Measurements from ENCODE around the gene CA12.

The CA12 gene

GRCh38 chr15:63371297-63371918 is 10.2 kb downstream of the CA12 start:
- TF ChIP-seq CTCF (IDR thresholded peaks at IDR 0.05; ENCODE audit: borderline replicate concordance, extremely low read depth, low read length, poor library complexity, severe bottlenecking), result no peak
- TF ChIP-seq EZH2 (IDR thresholded peaks at IDR 0.05; ENCODE audit: borderline replicate concordance, low read depth, low read length, severe bottlenecking), result no peak
- H3K9ac ChIP-seq (ENCODE audit: low read depth, low read length), result no peak overlapping the region
- no peaks in the 10 kb centered on the region for H3K79me2 ChIP-seq (ENCODE audit: insufficient read depth, low read length)
- no peaks in the 10 kb centered on the region for H3K27me3 ChIP-seq (ENCODE audit: insufficient read depth, low read length, poor library complexity)
- H3K4me1 ChIP-seq (ENCODE audit: insufficient read depth, low read length), result no peaks in the 10 kb centered on the region
- no peak overlapping the region for H2AFZ ChIP-seq (ENCODE audit: low read depth, low read length)
- no peaks in the 10 kb centered on the region for H3K36me3 ChIP-seq (ENCODE audit: insufficient read depth, low read length)
- DNase-seq (no peak), ATAC-seq (ENCODE audit: insufficient read depth, low read depth) (no peak)
- no peak overlapping the region for H3K27ac ChIP-seq (ENCODE audit: low read length)
- no peaks in the 10 kb centered on the region for H3K9me3 ChIP-seq (ENCODE audit: insufficient read depth, low read length, severe bottlenecking)
- no peaks in the 10 kb centered on the region for H4K20me1 ChIP-seq (ENCODE audit: insufficient read depth, low read length)
- no peak overlapping the region for H3K4me2 ChIP-seq (ENCODE audit: insufficient read depth, low read length)
- H3K4me3 ChIP-seq (ENCODE audit: low read depth in 1 of 2, low read length in 2 of 2), result no peak overlapping the region

DNA sequence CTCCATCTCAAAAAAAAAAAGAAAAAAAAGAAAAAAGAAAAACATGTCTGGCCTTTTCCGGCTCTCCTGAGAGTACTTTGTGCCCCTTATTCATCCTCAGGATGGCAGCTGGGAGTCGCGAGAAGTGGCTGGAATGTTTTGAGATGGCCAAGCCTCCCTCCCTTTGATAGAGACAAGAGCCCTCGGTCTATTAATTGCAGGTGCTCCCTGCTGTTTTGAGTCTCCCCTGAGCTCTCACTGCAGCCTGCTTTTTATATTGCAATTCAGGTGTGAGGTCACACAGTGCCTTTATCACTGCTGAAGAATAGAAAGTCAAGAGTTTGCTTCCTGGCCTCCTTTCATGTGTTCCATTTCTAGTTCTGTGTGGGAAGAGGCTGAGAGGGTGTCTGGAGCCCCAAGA is 10.9 kb downstream of the CA12 start:
- Histone ChIP-seq H3K27me3 (ENCODE audit: insufficient read depth, low read length, poor library complexity) (no peaks in the 10 kb centered on the region), H3K4me1 (ENCODE audit: insufficient read depth, low read length) (no peaks in the 10 kb centered on the region), H3K79me2 (ENCODE audit: insufficient read depth, low read length) (no peaks in the 10 kb centered on the region), H3K4me3 (ENCODE audit: low read depth in 1 of 2, low read length in 2 of 2) (no peak overlapping the region), H3K27ac (ENCODE audit: low read length) (no peak overlapping the region), H2AFZ (ENCODE audit: low read depth, low read length) (no peak overlapping the region), H3K9ac (ENCODE audit: low read depth, low read length) (no peak overlapping the region), H3K4me2 (ENCODE audit: insufficient read depth, low read length) (no peak overlapping the region), H3K36me3 (ENCODE audit: insufficient read depth, low read length) (no peaks in the 10 kb centered on the region), H3K9me3 (ENCODE audit: insufficient read depth, low read length, severe bottlenecking) (no peaks in the 10 kb centered on the region), H4K20me1 (ENCODE audit: insufficient read depth, low read length) (no peaks in the 10 kb centered on the region)
- TF ChIP-seq CTCF (IDR thresholded peaks at IDR 0.05; ENCODE audit: borderline replicate concordance, extremely low read depth, low read length, poor library complexity, severe bottlenecking) (no peak), EZH2 (IDR thresholded peaks at IDR 0.05; ENCODE audit: borderline replicate concordance, low read depth, low read length, severe bottlenecking) (no peak)
- no peak for DNase-seq
- ATAC-seq (ENCODE audit: insufficient read depth, low read depth), result no peak

DNA sequence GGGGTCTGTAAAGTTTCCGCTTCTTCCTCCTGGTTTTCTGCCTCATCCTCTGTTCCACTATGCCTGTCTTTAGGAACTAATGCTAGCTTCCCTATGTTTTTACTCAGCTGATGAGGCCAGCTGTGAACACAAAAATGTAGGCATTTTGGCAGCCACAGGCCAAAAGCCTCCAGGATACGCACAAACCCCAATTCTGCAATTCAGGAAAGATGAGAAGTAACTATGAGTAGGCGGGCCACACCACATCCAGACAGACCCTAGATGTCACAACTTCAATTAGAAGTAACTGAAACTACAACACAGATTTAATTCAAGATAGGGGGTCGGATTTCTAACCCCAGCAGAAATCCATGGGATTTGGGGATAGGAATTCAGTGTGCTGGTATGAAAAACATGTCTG is 11.9 kb downstream of the CA12 start:
- H3K27me3 ChIP-seq (ENCODE audit: insufficient read depth, low read length, poor library complexity), result peaks cover 3% of the 10 kb centered on the region
- ATAC-seq (ENCODE audit: insufficient read depth, low read depth) (no peak), DNase-seq (no peak)
- H3K36me3 ChIP-seq (ENCODE audit: insufficient read depth, low read length), result no peaks in the 10 kb centered on the region
- no peak overlapping the region for H3K4me2 ChIP-seq (ENCODE audit: insufficient read depth, low read length)
- H3K4me1 ChIP-seq (ENCODE audit: insufficient read depth, low read length), result no peaks in the 10 kb centered on the region
- H3K27ac ChIP-seq (ENCODE audit: low read length), result no peak overlapping the region
- H3K9me3 ChIP-seq (ENCODE audit: insufficient read depth, low read length, severe bottlenecking), result no peaks in the 10 kb centered on the region
- no peak overlapping the region for H2AFZ ChIP-seq (ENCODE audit: low read depth, low read length)
- H3K9ac ChIP-seq (ENCODE audit: low read depth, low read length), result no peak overlapping the region
- no peak overlapping the region for H3K4me3 ChIP-seq (ENCODE audit: low read depth in 1 of 2, low read length in 2 of 2)
- no peaks in the 10 kb centered on the region for H3K79me2 ChIP-seq (ENCODE audit: insufficient read depth, low read length)
- TF ChIP-seq CTCF (IDR thresholded peaks at IDR 0.05; ENCODE audit: borderline replicate concordance, extremely low read depth, low read length, poor library complexity, severe bottlenecking), result no peak
- TF ChIP-seq EZH2 (IDR thresholded peaks at IDR 0.05; ENCODE audit: borderline replicate concordance, low read depth, low read length, severe bottlenecking), result no peak
- H4K20me1 ChIP-seq (ENCODE audit: insufficient read depth, low read length), result no peaks in the 10 kb centered on the region

Data from DND-41 (cell line).